HEK293 (cell line): Measurements from ENCODE around the gene PARD3.
A peak's percentile ranks its signal among the peaks of the same experiment; 100 is the strongest.

Experiments
- CTCF ChIA-PET: fragments of 350-600 bp; formaldehyde crosslinking; extraction: SDS; loops from one replicate; lab custom pipeline; 2021; ENCODE audit warnings: antibody characterized with exemption; lab: Yijun Ruan, JAX
- POLR2A ChIA-PET: fragments of 300-600 bp; formaldehyde crosslinking; extraction: SDS; loops from one replicate; lab custom pipeline; 2020; ENCODE audit warnings: antibody characterized with exemption, inconsistent platforms; lab: Yijun Ruan, JAX
- H3K27ac ChIP-seq: fragments of 200-500 bp; sonication (Bioruptor generic); 2 replicates; pipeline ENCODE4 v1.5.1; 2014; ENCODE audit warnings: low read depth, low read length, control low read depth, inconsistent platforms; ENCODE audit errors: extremely low read depth
- H3K36me3 ChIP-seq, 2 experiments: fragments of 200-500 bp in 1 of 2; sonication (Bioruptor generic) in 1 of 2; 1 replicate in 1 of 2; 2 replicates in 1 of 2; pipeline ENCODE4 v1.5.1; 2014 to 2017; ENCODE audit warnings: inconsistent platforms in 2 of 2, low read length in 2 of 2; ENCODE audit not compliant: control insufficient read depth in 2 of 2, insufficient read depth in 1 of 2
- H3K4me1 ChIP-seq: fragments of 200-500 bp; sonication (Bioruptor generic); 2 replicates; pipeline ENCODE4 v1.5.1; 2014; ENCODE audit warnings: mild to moderate bottlenecking, low read length, inconsistent platforms; ENCODE audit not compliant: control insufficient read depth, insufficient read depth
- H3K4me3 ChIP-seq: 2 replicates; pipeline ENCODE4 v1.5.1; 2011; ENCODE audit warnings: low read depth, mild to moderate bottlenecking, control low read depth, low read length, moderate library complexity
- H3K9me3 ChIP-seq: fragments of 200-500 bp; sonication (Bioruptor generic); 2 replicates; pipeline ENCODE4 v1.5.1; 2014; ENCODE audit warnings: low read depth, low read length, inconsistent platforms; ENCODE audit not compliant: control insufficient read depth, insufficient read depth
- HOXA7 ChIP-seq: sonication (generic); formaldehyde crosslinking; IDR thresholded peaks from 2 replicates; pipeline ENCODE4 v1.8.1; 2022; ENCODE audit warnings: missing genetic modification reagents, borderline replicate concordance
- HOXD13 ChIP-seq: sonication (generic); formaldehyde crosslinking; IDR thresholded peaks from 2 replicates; pipeline ENCODE4 v1.8.0; 2022; ENCODE audit warnings: missing genetic modification reagents, borderline replicate concordance
- IKZF3 ChIP-seq: fragments of 450-650 bp; IDR thresholded peaks from 2 replicates; pipeline ENCODE4 v1.5.0; 2018; ENCODE audit warnings: missing biosample characterization, mild to moderate bottlenecking, missing genetic modification characterization, moderate library complexity
- PRDM1 ChIP-seq: fragments of 450-650 bp; formaldehyde crosslinking; IDR thresholded peaks from 2 replicates; pipeline ENCODE4; 2016; ENCODE audit warnings: missing biosample characterization, missing genetic modification characterization
- WT1 ChIP-seq: fragments of 450-650 bp; formaldehyde crosslinking; IDR thresholded peaks from 2 replicates; pipeline ENCODE4 v1.5.1; 2016; ENCODE audit warnings: missing biosample characterization, missing genetic modification characterization
- ZBTB20 ChIP-seq: fragments of 450-650 bp; formaldehyde crosslinking; IDR thresholded peaks from 2 replicates; pipeline ENCODE4 v1.5.1; 2016; ENCODE audit warnings: missing biosample characterization, missing genetic modification characterization
- ZBTB6 ChIP-seq: fragments of 450-650 bp; formaldehyde crosslinking; IDR thresholded peaks from 2 replicates; pipeline ENCODE4 v1.5.1; 2017; ENCODE audit warnings: missing biosample characterization, missing genetic modification characterization
- ZNF140 ChIP-seq: fragments of 450-650 bp; formaldehyde crosslinking; IDR thresholded peaks from 2 replicates; pipeline ENCODE4 v1.5.1; 2016; ENCODE audit warnings: missing biosample characterization, missing genetic modification characterization
- ZNF146 ChIP-seq: fragments of 450-650 bp; formaldehyde crosslinking; IDR thresholded peaks from 2 replicates; pipeline ENCODE4 v1.5.1; 2016; ENCODE audit warnings: missing biosample characterization, missing genetic modification characterization
- ZNF148 ChIP-seq: fragments of 450-650 bp; formaldehyde crosslinking; IDR thresholded peaks from 2 replicates; pipeline ENCODE4 v1.5.0; 2017; ENCODE audit warnings: missing biosample characterization, missing genetic modification characterization, borderline replicate concordance
- ZNF202 ChIP-seq: fragments of 450-650 bp; formaldehyde crosslinking; IDR thresholded peaks from 2 replicates; pipeline ENCODE4 v1.5.1; 2016; ENCODE audit warnings: missing biosample characterization, missing genetic modification characterization, borderline replicate concordance
- ZNF239 ChIP-seq: fragments of 450-650 bp; formaldehyde crosslinking; IDR thresholded peaks from 2 replicates; pipeline ENCODE4 v1.5.1; 2016; ENCODE audit warnings: missing biosample characterization, missing genetic modification characterization
- ZNF248 ChIP-seq: fragments of 450-650 bp; formaldehyde crosslinking; IDR thresholded peaks from 2 replicates; pipeline ENCODE4 v1.5.1; 2017; ENCODE audit warnings: missing biosample characterization, missing genetic modification characterization
- ZNF426 ChIP-seq: fragments of 450-650 bp; formaldehyde crosslinking; IDR thresholded peaks from 2 replicates; pipeline ENCODE4 v1.5.1; 2017; ENCODE audit warnings: missing biosample characterization, missing genetic modification characterization, mild to moderate bottlenecking, inconsistent platforms, moderate library complexity
- ZNF580 ChIP-seq: fragments of 450-650 bp; formaldehyde crosslinking; IDR thresholded peaks from 2 replicates; pipeline ENCODE4 v1.5.1; 2016; ENCODE audit warnings: missing biosample characterization, missing genetic modification characterization
- ZNF585B ChIP-seq: fragments of 450-650 bp; formaldehyde crosslinking; IDR thresholded peaks from 2 replicates; pipeline ENCODE4 v1.5.1; 2016; ENCODE audit warnings: missing biosample characterization, missing genetic modification characterization
- ZNF596 ChIP-seq: fragments of 450-650 bp; IDR thresholded peaks from 2 replicates; pipeline ENCODE4 v1.5.0; 2018; ENCODE audit warnings: missing biosample characterization, mild to moderate bottlenecking, missing genetic modification characterization, moderate library complexity
- TF ChIP-seq, protein P1 (sequence below): fragments of 450-650 bp; formaldehyde crosslinking; IDR thresholded peaks from 2 replicates; pipeline ENCODE4 v1.5.1; 2016; ENCODE audit warnings: missing biosample characterization, missing genetic modification characterization
- TF ChIP-seq, protein P2 (sequence below): fragments of 450-650 bp; formaldehyde crosslinking; IDR thresholded peaks from 2 replicates; pipeline ENCODE4 v1.5.1; 2017; ENCODE audit warnings: missing biosample characterization, missing genetic modification characterization
- TF ChIP-seq, protein P3 (sequence below): fragments of 450-650 bp; formaldehyde crosslinking; IDR thresholded peaks from 2 replicates; pipeline ENCODE4 v1.5.1; 2016; ENCODE audit warnings: missing biosample characterization, missing genetic modification characterization

The PARD3 gene

DNA sequence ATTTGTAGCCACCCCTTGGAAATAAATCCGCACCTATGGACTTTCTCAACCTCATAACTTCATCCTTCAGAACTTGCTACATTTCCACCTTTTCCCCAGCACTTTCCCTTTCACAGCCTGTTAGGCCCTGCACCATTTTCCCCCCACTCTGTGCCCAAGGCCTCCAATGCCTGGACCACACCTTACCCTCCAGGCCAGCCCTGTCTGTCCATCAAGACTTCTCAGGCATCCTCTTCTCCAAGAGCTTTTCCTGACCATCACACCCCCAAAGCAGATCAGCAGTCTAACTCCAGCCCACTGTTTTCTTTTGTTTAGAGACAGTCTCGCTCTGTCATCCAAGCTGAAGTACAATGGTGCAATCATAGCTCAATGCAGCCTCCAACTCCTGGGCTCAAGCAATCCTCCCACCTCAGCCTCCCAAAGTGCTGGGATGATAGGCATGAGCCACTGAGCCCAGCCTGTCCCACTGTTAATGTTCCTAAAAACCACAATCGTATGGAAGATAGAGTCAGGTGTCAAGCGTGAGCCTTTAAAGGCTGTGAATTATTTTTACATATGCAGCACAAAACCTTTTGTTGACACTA lies 116.8 kb downstream of the PARD3 start:
- peaks cover 0 to 4% of the 10 kb centered on the region in 2 experiments; a peak in 2 of 3 replicates for H3K36me3 ChIP-seq
- ChIA-PET CTCF (interaction anchor here (1.1 kb wide), 1 partner anchor 17 kb away, joined by 3 read pairs; no protein-coding TSS in a partner anchor), POLR2A (no interaction called here)
- TF ChIP-seq ZBTB6 (tag by site-specific recombination) (peak; percentile 66; the same call in 1 of the 2 replicates), ZNF146 (tag by site-specific recombination) (no peak), ZBTB20 (tag by site-specific recombination) (no peak), PRDM1 (tag by site-specific recombination) (peak; percentile 84), ZNF248 (tag by site-specific recombination) (no peak), ZNF202 (tag by site-specific recombination) (no peak), ZNF239 (tag by site-specific recombination) (no peak), IKZF3 (tag by site-specific recombination) (no peak), ZNF140 (tag by site-specific recombination) (no peak), HOXA7 (CRISPR knock-in tag) (no peak), ZNF148 (tag by site-specific recombination) (no peak), ZNF426 (tag by site-specific recombination) (no peak)
- TF ChIP-seq, protein P1, sequence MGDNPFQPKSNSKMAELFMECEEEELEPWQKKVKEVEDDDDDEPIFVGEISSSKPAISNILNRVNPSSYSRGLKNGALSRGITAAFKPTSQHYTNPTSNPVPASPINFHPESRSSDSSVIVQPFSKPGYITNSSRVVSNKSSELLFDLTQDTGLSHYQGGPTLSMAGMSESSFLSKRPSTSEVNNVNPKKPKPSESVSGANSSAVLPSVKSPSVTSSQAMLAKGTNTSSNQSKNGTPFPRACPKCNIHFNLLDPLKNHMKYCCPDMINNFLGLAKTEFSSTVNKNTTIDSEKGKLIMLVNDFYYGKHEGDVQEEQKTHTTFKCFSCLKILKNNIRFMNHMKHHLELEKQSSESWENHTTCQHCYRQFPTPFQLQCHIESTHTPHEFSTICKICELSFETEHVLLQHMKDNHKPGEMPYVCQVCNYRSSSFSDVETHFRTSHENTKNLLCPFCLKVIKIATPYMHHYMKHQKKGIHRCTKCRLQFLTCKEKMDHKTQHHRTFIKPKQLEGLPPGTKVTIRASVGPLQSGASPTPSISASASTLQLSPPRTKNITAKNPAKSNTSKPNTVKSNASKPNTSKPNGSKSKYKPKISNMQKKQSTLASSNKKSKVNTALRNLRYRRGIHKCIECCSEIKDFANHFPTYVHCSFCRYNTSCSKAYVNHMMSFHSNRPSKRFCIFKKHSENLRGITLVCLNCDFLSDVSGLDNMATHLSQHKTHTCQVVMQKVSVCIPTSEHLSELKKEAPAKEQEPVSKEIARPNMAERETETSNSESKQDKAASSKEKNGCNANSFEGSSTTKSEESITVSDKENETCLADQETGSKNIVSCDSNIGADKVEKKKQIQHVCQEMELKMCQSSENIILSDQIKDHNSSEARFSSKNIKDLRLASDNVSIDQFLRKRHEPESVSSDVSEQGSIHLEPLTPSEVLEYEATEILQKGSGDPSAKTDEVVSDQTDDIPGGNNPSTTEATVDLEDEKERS (tag by site-specific recombination): no peak
- TF ChIP-seq, protein P2, sequence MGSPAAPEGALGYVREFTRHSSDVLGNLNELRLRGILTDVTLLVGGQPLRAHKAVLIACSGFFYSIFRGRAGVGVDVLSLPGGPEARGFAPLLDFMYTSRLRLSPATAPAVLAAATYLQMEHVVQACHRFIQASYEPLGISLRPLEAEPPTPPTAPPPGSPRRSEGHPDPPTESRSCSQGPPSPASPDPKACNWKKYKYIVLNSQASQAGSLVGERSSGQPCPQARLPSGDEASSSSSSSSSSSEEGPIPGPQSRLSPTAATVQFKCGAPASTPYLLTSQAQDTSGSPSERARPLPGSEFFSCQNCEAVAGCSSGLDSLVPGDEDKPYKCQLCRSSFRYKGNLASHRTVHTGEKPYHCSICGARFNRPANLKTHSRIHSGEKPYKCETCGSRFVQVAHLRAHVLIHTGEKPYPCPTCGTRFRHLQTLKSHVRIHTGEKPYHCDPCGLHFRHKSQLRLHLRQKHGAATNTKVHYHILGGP (tag by site-specific recombination): no peak
- peaks cover 17% of the 10 kb centered on the region for H3K4me1 ChIP-seq
- no peaks in the 10 kb centered on the region for H3K9me3 ChIP-seq
- H3K4me3 ChIP-seq: no peak overlapping the region
- no peak overlapping the region for H3K27ac ChIP-seq

DNA sequence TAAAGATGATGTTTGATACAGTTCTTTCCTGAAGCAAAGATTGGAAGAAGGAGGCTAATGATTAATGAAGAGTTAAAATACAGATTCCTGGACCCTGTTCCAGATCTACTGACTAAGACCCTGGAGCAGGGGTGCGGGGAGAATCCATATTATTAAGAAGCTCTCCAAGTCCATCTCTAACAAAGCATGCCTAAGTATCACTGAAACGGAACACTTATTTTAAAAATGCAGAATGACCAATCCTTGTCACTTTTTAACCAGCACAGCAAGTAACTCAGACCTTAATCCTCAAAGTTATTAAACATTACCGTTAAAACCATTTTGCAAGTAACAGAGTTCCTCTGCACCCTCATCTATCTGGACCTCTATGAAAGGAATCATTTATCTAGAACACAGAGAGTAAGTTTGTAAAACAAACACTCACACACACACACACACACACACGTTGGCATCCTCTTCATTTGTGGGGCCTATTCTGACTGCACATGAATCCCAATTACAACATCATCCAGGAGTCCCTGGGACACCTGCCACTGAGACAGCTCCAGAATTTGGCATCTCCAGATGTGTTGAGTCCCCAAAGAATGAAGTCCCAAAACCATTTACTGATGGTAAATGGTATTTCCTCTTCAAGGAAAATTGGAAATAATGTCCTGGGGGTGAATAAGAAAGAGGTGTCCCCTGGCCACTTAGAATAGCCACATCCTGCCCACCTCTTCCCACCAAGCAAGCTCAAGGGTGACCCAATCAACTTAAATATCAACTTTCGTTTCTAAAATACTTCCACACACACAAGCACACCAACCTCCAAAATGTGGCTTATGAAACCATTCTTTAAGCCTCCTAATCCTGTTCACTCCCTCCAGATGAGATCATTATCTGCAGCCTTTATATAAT lies 117.5 kb downstream of the PARD3 start:
- Histone ChIP-seq H3K4me1 (peaks cover 14% of the 10 kb centered on the region), H3K9me3 (no peaks in the 10 kb centered on the region), H3K27ac (no peak overlapping the region), H3K36me3 (peaks cover under 1 to 10% of the 10 kb centered on the region in 2 experiments; a peak in 2 of 3 replicates), H3K4me3 (no peak overlapping the region)
- ChIA-PET CTCF (interaction anchor here (0.7 to 1.1 kb wide), 2 partner anchors 16 to 27 kb away, joined by 3 read pairs; no protein-coding TSS in a partner anchor), POLR2A (no interaction called here)
- 0 out of 2 replicates have a peak, but pooled peaks have one; percentile 27 for TF ChIP-seq ZNF585B (tag by site-specific recombination)
- TF ChIP-seq WT1 (tag by site-specific recombination): 0 out of 2 replicates have a peak, but pooled peaks have one; percentile 17
- TF ChIP-seq ZNF596 (tag by site-specific recombination): no peak
- no peak for TF ChIP-seq ZNF580 (tag by site-specific recombination)
- no peak for TF ChIP-seq HOXD13 (CRISPR knock-in tag)
- TF ChIP-seq, protein P3, sequence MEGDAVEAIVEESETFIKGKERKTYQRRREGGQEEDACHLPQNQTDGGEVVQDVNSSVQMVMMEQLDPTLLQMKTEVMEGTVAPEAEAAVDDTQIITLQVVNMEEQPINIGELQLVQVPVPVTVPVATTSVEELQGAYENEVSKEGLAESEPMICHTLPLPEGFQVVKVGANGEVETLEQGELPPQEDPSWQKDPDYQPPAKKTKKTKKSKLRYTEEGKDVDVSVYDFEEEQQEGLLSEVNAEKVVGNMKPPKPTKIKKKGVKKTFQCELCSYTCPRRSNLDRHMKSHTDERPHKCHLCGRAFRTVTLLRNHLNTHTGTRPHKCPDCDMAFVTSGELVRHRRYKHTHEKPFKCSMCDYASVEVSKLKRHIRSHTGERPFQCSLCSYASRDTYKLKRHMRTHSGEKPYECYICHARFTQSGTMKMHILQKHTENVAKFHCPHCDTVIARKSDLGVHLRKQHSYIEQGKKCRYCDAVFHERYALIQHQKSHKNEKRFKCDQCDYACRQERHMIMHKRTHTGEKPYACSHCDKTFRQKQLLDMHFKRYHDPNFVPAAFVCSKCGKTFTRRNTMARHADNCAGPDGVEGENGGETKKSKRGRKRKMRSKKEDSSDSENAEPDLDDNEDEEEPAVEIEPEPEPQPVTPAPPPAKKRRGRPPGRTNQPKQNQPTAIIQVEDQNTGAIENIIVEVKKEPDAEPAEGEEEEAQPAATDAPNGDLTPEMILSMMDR (tag by site-specific recombination): no peak
